ENCODE measurements around the gene XPNPEP2. TPM values are rescaled to one million over a fixed set of nuclear protein-coding genes. Genes with fewer than 3 reads are reported as not detected.

Gene XPNPEP2
- total RNA-seq, 3 donors from 2014 or later: 0.44 to 12.8 (median 3.9) TPM

GRCh38 chrX:129771266-129771995 lies 32.7 kb downstream of the XPNPEP2 start:
- Histone ChIP-seq H3K36me3 (no peaks in the 10 kb centered on the region), H3K4me3 (no peak overlapping the region), H3K4me1 (no peaks in the 10 kb centered on the region), H3K9me3 (no peaks in the 10 kb centered on the region), H3K27me3 (no peaks in the 10 kb centered on the region), H3K27ac (no peak overlapping the region)
- TF ChIP-seq POLR2AphosphoS5 (IDR thresholded peaks at IDR 0.05): no peak
- TF ChIP-seq POLR2A (IDR thresholded peaks at IDR 0.05): no peak
- intact Hi-C loops (cut with DNase I; ENCODE audit: low total_unique reads): no loop called here
- DNase-seq (ENCODE audit: low spot score in 2 of 2): no peak

- H3K27me3 ChIP-seq: no peaks in the 10 kb centered on the region
- peak overlapping the region; percentile 13 to 21 for H3K27ac ChIP-seq
- DNase-seq (ENCODE audit: low spot score in 2 of 2): peak in 1 of 2 donors; percentile 50
- H3K4me3 ChIP-seq: no peak overlapping the region
- H3K4me1 ChIP-seq: no peaks in the 10 kb centered on the region
- no peaks in the 10 kb centered on the region for H3K36me3 ChIP-seq
- no peak for TF ChIP-seq POLR2A (IDR thresholded peaks at IDR 0.05)
- TF ChIP-seq CTCF (IDR thresholded peaks at IDR 0.05): no peak
- no peak for TF ChIP-seq POLR2AphosphoS5 (IDR thresholded peaks at IDR 0.05)
- no peaks in the 10 kb centered on the region for H3K9me3 ChIP-seq
- intact Hi-C loops (cut with DNase I; ENCODE audit: low total_unique reads): no loop called here
Measured at GRCh38 chrX:129772796-129773431, 34.1 kb downstream of the XPNPEP2 start.

DNA sequence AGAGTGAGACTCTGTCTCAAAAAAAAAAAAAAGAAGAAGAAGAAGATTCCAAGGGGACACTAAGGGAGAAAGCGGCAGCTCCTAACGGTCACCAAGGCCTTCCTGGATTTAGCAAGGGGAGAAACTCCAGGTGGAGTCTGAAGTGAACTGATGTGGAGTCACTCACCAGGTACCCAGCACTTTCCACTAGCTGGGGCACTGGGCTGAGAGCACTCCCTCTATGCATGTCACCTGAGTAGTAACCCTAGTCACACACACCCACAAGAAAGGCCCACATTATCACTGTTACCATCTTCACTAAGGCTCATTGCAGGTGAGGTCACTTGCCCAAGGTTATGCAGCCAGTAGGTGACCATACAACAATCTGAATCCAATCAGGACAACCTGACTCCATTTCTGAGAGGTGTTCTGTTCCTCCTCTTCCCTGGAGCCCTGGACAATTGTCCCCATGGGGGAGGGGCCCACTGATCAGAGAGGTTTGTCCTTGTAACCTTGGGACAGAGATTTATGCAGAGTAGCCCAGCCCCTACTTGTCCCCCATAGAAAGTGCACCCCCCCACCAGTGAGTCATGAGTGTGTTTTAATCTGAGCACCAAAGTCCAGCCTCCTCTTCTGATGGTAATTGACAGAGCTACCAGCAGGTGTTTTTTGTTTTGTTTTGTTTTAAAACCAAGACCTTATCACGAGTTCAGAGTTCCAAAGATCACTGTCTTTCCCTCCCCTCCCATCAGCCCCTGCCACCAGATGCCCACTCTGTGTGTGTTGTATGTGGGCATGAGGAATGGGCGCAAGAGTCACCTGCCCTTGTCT lies 35.1 kb downstream of the XPNPEP2 start:
- no peaks in the 10 kb centered on the region for H3K36me3 ChIP-seq
- H3K27me3 ChIP-seq: no peaks in the 10 kb centered on the region
- intact Hi-C loops (cut with DNase I; ENCODE audit: low total_unique reads): no loop called here
- no peak overlapping the region for H3K27ac ChIP-seq
- TF ChIP-seq POLR2A (IDR thresholded peaks at IDR 0.05) (no peak), CTCF (IDR thresholded peaks at IDR 0.05) (no peak), POLR2AphosphoS5 (IDR thresholded peaks at IDR 0.05) (no peak)
- H3K9me3 ChIP-seq: no peaks in the 10 kb centered on the region
- H3K4me1 ChIP-seq: no peaks in the 10 kb centered on the region
- H3K4me3 ChIP-seq: no peak overlapping the region
- no peak for DNase-seq (ENCODE audit: low spot score in 2 of 2)

- TF ChIP-seq POLR2AphosphoS5 (IDR thresholded peaks at IDR 0.05) (no peak), POLR2A (IDR thresholded peaks at IDR 0.05) (no peak), CTCF (IDR thresholded peaks at IDR 0.05) (no peak)
- Histone ChIP-seq H3K4me1 (no peaks in the 10 kb centered on the region), H3K9me3 (no peaks in the 10 kb centered on the region), H3K36me3 (no peaks in the 10 kb centered on the region), H3K27me3 (peaks cover 0 to 13% of the 10 kb centered on the region in 2 donors), H3K4me3 (peak overlapping the region in 1 of 3 donors; percentile 39), H3K27ac (peak overlapping the region; percentile 67 to 77)
- peak; percentile 45 to 52 for DNase-seq (ENCODE audit: low spot score in 2 of 2)
- intact Hi-C loops (cut with DNase I; ENCODE audit: low total_unique reads): no loop called here
Measured at GRCh38 chrX:129777218-129778030, 38.6 kb downstream of the XPNPEP2 start.

GRCh38 chrX:129779086-129779672 lies 40.4 kb downstream of the XPNPEP2 start:
- TF ChIP-seq POLR2AphosphoS5 (IDR thresholded peaks at IDR 0.05): no peak
- TF ChIP-seq POLR2A (IDR thresholded peaks at IDR 0.05): no peak
- no peak for TF ChIP-seq CTCF (IDR thresholded peaks at IDR 0.05)
- intact Hi-C loops (cut with DNase I; ENCODE audit: low total_unique reads): no loop called here
- H3K36me3 ChIP-seq: no peaks in the 10 kb centered on the region
- no peak for DNase-seq (ENCODE audit: low spot score in 2 of 2)
- no peaks in the 10 kb centered on the region for H3K4me1 ChIP-seq
- H3K4me3 ChIP-seq: no peak overlapping the region
- no peaks in the 10 kb centered on the region for H3K9me3 ChIP-seq
- H3K27ac ChIP-seq: no peak overlapping the region
- H3K27me3 ChIP-seq: peaks cover 0 to 23% of the 10 kb centered on the region in 2 donors

Data from breast epithelium (tissue), 4 donors.